WERI-Rb-1 (cell line): ENCODE data around the gene OR2T12.

Experiments
- DNase-seq: peaks from one replicate; pipeline ENCODE4 v3.0.0-alpha.2; 2020
- H3K27ac ChIP-seq: fragments of 250-450 bp; sonication (Bioruptor Pico); 2 replicates; pipeline ENCODE4 v1.5.1; 2020; ENCODE audit warnings: mild to moderate bottlenecking, moderate library complexity
- H3K27me3 ChIP-seq: fragments of 250-450 bp; sonication (Bioruptor Pico); 2 replicates; pipeline ENCODE4 v1.5.1; 2021; ENCODE audit warnings: mild to moderate bottlenecking, low read depth, moderate library complexity; ENCODE audit not compliant: insufficient read depth, severe bottlenecking
- H3K36me3 ChIP-seq: fragments of 250-450 bp; sonication (Bioruptor Pico); 2 replicates; pipeline ENCODE4 v1.5.1; 2020; ENCODE audit warnings: mild to moderate bottlenecking, moderate library complexity
- H3K4me3 ChIP-seq: 2 replicates; pipeline ENCODE4 v1.5.1; 2011; ENCODE audit warnings: low read depth, mild to moderate bottlenecking, control low read depth, low read length
- H3K9me3 ChIP-seq: fragments of 250-450 bp; sonication (Bioruptor Pico); 2 replicates; pipeline ENCODE4 v1.5.1; 2021; ENCODE audit warnings: mild to moderate bottlenecking, moderate library complexity; ENCODE audit not compliant: severe bottlenecking
- TF ChIP-seq, protein P1 (sequence below): IDR thresholded peaks from 2 replicates; pipeline ENCODE4 v1.5.1; 2011; ENCODE audit warnings: low read depth, mild to moderate bottlenecking, control low read depth, inconsistent platforms, low read length

Gene OR2T12

DNA sequence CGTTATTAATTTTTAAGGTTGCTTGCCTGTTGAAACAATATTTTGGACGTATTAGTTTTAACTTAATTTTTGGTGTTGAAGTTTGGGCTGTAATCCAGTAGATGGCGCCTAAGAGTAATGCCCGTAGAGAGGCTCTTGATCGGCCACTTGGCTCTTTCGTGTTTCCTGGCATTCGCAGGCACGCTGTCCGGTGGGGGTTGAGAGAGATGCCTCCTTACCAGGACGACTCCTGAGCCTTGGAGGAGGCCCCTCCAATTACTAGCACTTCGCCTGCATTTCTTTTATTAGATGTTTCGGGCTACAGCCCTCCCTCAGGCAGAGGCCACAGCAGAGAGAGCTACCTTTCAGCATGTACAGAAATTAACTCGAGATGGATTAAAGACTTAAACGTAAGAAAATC, 60.0 kb downstream of the OR2T12 start:
- TF ChIP-seq, protein P1, sequence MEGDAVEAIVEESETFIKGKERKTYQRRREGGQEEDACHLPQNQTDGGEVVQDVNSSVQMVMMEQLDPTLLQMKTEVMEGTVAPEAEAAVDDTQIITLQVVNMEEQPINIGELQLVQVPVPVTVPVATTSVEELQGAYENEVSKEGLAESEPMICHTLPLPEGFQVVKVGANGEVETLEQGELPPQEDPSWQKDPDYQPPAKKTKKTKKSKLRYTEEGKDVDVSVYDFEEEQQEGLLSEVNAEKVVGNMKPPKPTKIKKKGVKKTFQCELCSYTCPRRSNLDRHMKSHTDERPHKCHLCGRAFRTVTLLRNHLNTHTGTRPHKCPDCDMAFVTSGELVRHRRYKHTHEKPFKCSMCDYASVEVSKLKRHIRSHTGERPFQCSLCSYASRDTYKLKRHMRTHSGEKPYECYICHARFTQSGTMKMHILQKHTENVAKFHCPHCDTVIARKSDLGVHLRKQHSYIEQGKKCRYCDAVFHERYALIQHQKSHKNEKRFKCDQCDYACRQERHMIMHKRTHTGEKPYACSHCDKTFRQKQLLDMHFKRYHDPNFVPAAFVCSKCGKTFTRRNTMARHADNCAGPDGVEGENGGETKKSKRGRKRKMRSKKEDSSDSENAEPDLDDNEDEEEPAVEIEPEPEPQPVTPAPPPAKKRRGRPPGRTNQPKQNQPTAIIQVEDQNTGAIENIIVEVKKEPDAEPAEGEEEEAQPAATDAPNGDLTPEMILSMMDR, result peak; percentile 80
- H3K4me3 ChIP-seq, result no peak overlapping the region
- H3K9me3 ChIP-seq, result no peaks in the 10 kb centered on the region
- H3K36me3 ChIP-seq, result no peaks in the 10 kb centered on the region
- H3K27me3 ChIP-seq, result peaks cover 78% of the 10 kb centered on the region
- peak; percentile 27 for DNase-seq
- H3K27ac ChIP-seq, result no peak overlapping the region
